A549 (cell line): Measurements from ENCODE around the gene ERMAP. TPM values are rescaled to one million over a fixed set of nuclear protein-coding genes. Genes with fewer than 3 reads are reported as not detected.

Experiments used
- ATAC-seq, 2 experiments: fragments of 200-7000 bp in 1 of 2; fragments of >200 bp in 1 of 2; cut with Nextera tagmentation in 1 of 2; cut with Tn5 transposase in 1 of 2; 3 replicates each; pipeline versions ENCODE4 v1.8.0 to v1.9.1; 2018 to 2020; ENCODE audit warnings: mild to moderate bottlenecking in 1 of 2, moderate library complexity in 1 of 2
- CTCF ChIA-PET: fragments of 300-600 bp; sonication (Branson Sonifier 250); formaldehyde crosslinking; extraction: SDS; loops from one replicate; lab custom pipeline; 2021; ENCODE audit warnings: antibody characterized with exemption, inconsistent platforms; lab: Yijun Ruan, JAX
- POLR2A ChIA-PET: fragments of 350-600 bp; formaldehyde crosslinking; extraction: SDS; loops from one replicate; lab custom pipeline; 2021; ENCODE audit warnings: antibody characterized with exemption, inconsistent platforms; lab: Yijun Ruan, JAX
- DNase-seq, 2 experiments: peaks; one replicate each; pipeline versions ENCODE4 v3.0.0 to v3.0.0-alpha.2; 2011 to 2016; ENCODE audit warnings: low read depth in 1 of 2, low spot score in 1 of 2
- FAIRE-seq: peaks from 2 replicates; lab custom pipeline; 2011; peaks lifted over from hg19 to GRCh38; lab: Jason Lieb, UNC
- H3K27ac ChIP-seq, 2 experiments: fragments of >200 bp; sonication (Bioruptor Twin); formaldehyde crosslinking; 3 replicates each; pipeline ENCODE4 v1.5.1; 2016 to 2017
- H3K4me1 ChIP-seq: fragments of >200 bp; sonication (Bioruptor Twin); formaldehyde crosslinking; 3 replicates; pipeline ENCODE4 v1.6.1; 2016
- H3K4me2 ChIP-seq: fragments of >200 bp; sonication (Bioruptor Twin); formaldehyde crosslinking; 3 replicates; pipeline ENCODE4 v1.6.1; 2016
- H3K4me3 ChIP-seq: fragments of >200 bp; sonication (Bioruptor Twin); formaldehyde crosslinking; 3 replicates; pipeline ENCODE4 v1.5.1; 2016
- H3K9me3 ChIP-seq: fragments of >200 bp; sonication (Bioruptor Twin); formaldehyde crosslinking; 3 replicates; pipeline ENCODE4 v1.6.1; 2016
- BHLHE40 ChIP-seq: IDR thresholded peaks from 2 replicates; pipeline ENCODE4 v1.6.1; 2012; ENCODE audit warnings: low read depth, low read length, inconsistent platforms
- CBX2 ChIP-seq: fragments of 200-600 bp; sonication (generic); IDR thresholded peaks from 2 replicates; pipeline ENCODE4 v1.6.1; 2016; ENCODE audit warnings: low read depth, mild to moderate bottlenecking, borderline replicate concordance
- CEBPB ChIP-seq, 2 experiments: fragments of >200 bp in 1 of 2; sonication (Bioruptor Twin) in 1 of 2; formaldehyde crosslinking in 1 of 2; IDR thresholded peaks; 2 replicates each; pipeline ENCODE4 v1.6.1; 2012 to 2016
- CHD2 ChIP-seq: fragments of 150-350 bp; IDR thresholded peaks from 2 replicates; pipeline ENCODE4 v1.6.1; 2014; ENCODE audit warnings: low read length; ENCODE audit not compliant: partially characterized antibody
- CHD4 ChIP-seq: fragments of 200-600 bp; sonication (generic); IDR thresholded peaks from 2 replicates; pipeline ENCODE4 v1.6.1; 2016; ENCODE audit warnings: antibody characterized with exemption, mild to moderate bottlenecking, borderline replicate concordance
- EP300 ChIP-seq, 2 experiments: fragments of >200 bp; sonication (Bioruptor Twin); formaldehyde crosslinking; IDR thresholded peaks; 2 replicates in 1 of 2; 3 replicates in 1 of 2; pipeline ENCODE4 v1.6.1; 2016 to 2017
- ESRRA ChIP-seq: fragments of 150-350 bp; IDR thresholded peaks from 2 replicates; pipeline ENCODE4 v1.6.1; 2014; ENCODE audit warnings: mild to moderate bottlenecking, low read length, borderline replicate concordance
- FOSB ChIP-seq: fragments of 250-450 bp; sonication (Bioruptor Pico); IDR thresholded peaks from 2 replicates; pipeline ENCODE4 v1.5.0; 2020; ENCODE audit warnings: mild to moderate bottlenecking, moderate library complexity
- FOSL2 ChIP-seq, 2 experiments: fragments of 450-650 bp in 1 of 2; fragments of >200 bp in 1 of 2; sonication (Bioruptor Twin) in 1 of 2; formaldehyde crosslinking; IDR thresholded peaks; 2 replicates each; pipeline versions ENCODE4 v1.5.0 to v1.6.1; 2016 to 2020; ENCODE audit warnings: mild to moderate bottlenecking in 1 of 2, moderate library complexity in 1 of 2
- GATA3 ChIP-seq: IDR thresholded peaks from 2 replicates; pipeline ENCODE4 v1.6.1; 2012; ENCODE audit warnings: borderline replicate concordance
- HEYL ChIP-seq: fragments of 250-450 bp; sonication (Bioruptor Pico); IDR thresholded peaks from 2 replicates; pipeline ENCODE4 v1.8.0; 2021; ENCODE audit warnings: mild to moderate bottlenecking, moderate library complexity
- HOXA7 ChIP-seq: fragments of 250-450 bp; sonication (Bioruptor Pico); IDR thresholded peaks from 2 replicates; pipeline ENCODE4 v1.5.0; 2020; ENCODE audit warnings: mild to moderate bottlenecking, moderate library complexity
- HOXB5 ChIP-seq: fragments of 250-450 bp; sonication (Bioruptor Pico); IDR thresholded peaks from 2 replicates; pipeline ENCODE4 v1.5.0; 2020; ENCODE audit warnings: mild to moderate bottlenecking, moderate library complexity
- KDM1A ChIP-seq: fragments of 200-600 bp; sonication (generic); IDR thresholded peaks from 2 replicates; pipeline ENCODE4 v1.6.1; 2016; ENCODE audit warnings: low read depth, mild to moderate bottlenecking
- KDM5A ChIP-seq: fragments of 200-600 bp; sonication (generic); IDR thresholded peaks from 2 replicates; pipeline ENCODE4 v1.6.1; 2016; ENCODE audit warnings: antibody characterized with exemption, mild to moderate bottlenecking
- MAFK ChIP-seq: fragments of 450-650 bp; IDR thresholded peaks from 2 replicates; pipeline ENCODE4 v1.6.1; 2014; ENCODE audit not compliant: partially characterized antibody
- MYC ChIP-seq: IDR thresholded peaks from 2 replicates; pipeline ENCODE4 v1.6.1; 2012; ENCODE audit warnings: mild to moderate bottlenecking, inconsistent platforms, low read length, improper control_type of control experiment, borderline replicate concordance
- NFE2L2 ChIP-seq: fragments of 150-350 bp; conservative IDR thresholded peaks from 2 replicates; pipeline ENCODE4 v1.6.1; 2014; ENCODE audit warnings: low read length
- NPAS2 ChIP-seq: fragments of 250-450 bp; sonication (Bioruptor Pico); IDR thresholded peaks from 2 replicates; pipeline ENCODE4 v1.8.0; 2022; ENCODE audit warnings: mild to moderate bottlenecking, moderate library complexity, borderline replicate concordance
- NR3C1 ChIP-seq: fragments of >200 bp; sonication (Bioruptor Twin); formaldehyde crosslinking; IDR thresholded peaks from 3 replicates; pipeline ENCODE4 v1.6.1; 2017
- PHF8 ChIP-seq: fragments of 200-600 bp; sonication (generic); IDR thresholded peaks from 2 replicates; pipeline ENCODE4 v1.6.1; 2016; ENCODE audit warnings: low read depth, mild to moderate bottlenecking, antibody characterized with exemption, moderate library complexity, borderline replicate concordance
- POLR2A ChIP-seq: IDR thresholded peaks from 2 replicates; pipeline ENCODE4 v1.6.1; 2012; ENCODE audit warnings: mild to moderate bottlenecking, low read length
- RCOR1 ChIP-seq: fragments of 150-350 bp; IDR thresholded peaks from 2 replicates; pipeline ENCODE4 v1.6.1; 2014; ENCODE audit warnings: antibody characterized with exemption, low read length, low read depth
- RFX5 ChIP-seq: fragments of 450-650 bp; IDR thresholded peaks from 2 replicates; pipeline ENCODE4 v1.7.1; 2014; ENCODE audit warnings: antibody characterized with exemption, mild to moderate bottlenecking, moderate library complexity
- SREBF2 ChIP-seq: fragments of 450-650 bp; IDR thresholded peaks from 2 replicates; pipeline ENCODE4 v1.6.1; 2014; ENCODE audit warnings: mild to moderate bottlenecking, moderate library complexity
- TFCP2L1 ChIP-seq: fragments of 250-450 bp; sonication (Bioruptor Pico); IDR thresholded peaks from 2 replicates; pipeline ENCODE4 v1.5.0; 2021; ENCODE audit warnings: mild to moderate bottlenecking
- TP53 ChIP-seq: fragments of 250-450 bp; sonication (Bioruptor Pico); IDR thresholded peaks from 2 replicates; pipeline ENCODE4 v1.5.0; 2021; ENCODE audit warnings: mild to moderate bottlenecking, moderate library complexity
- ZNF302 ChIP-seq: fragments of 250-450 bp; sonication (Bioruptor Pico); IDR thresholded peaks from 2 replicates; pipeline ENCODE4 v1.9.0; 2021; ENCODE audit warnings: inconsistent platforms, mild to moderate bottlenecking, moderate library complexity
- WGBS: methylation state at CpG from one replicate; pipeline ENCODE4 v1.1.6; 2017; ENCODE audit errors: missing lambda C conversion rate; 5-methylcytosine and 5-hydroxymethylcytosine counted together
- polyA plus RNA-seq, 4 experiments: library from polyadenylated mRNA; depleted of rRNA in 3 of 4; stranded (reverse); fragments of >200 nt; fragmentation: RNase III in 1 of 4; extraction: RNeasy Plus Mini Kit Qiagen cat#74134 plus additional on column Dnase treatment in 1 of 4; gene quantifications; 2 replicates in 3 of 4; 3 replicates in 1 of 4; pipeline ENCODE4 v1.2.3, GENCODE V29; 2011 to 2017
- TF ChIP-seq, protein P1 (sequence below): fragments of 250-450 bp; sonication (Bioruptor Pico); IDR thresholded peaks from 2 replicates; pipeline ENCODE4 v1.5.0; 2020; ENCODE audit warnings: low read depth, mild to moderate bottlenecking, moderate library complexity
- TF ChIP-seq, protein P2 (sequence below): fragments of 250-450 bp; sonication (Bioruptor Pico); IDR thresholded peaks from 2 replicates; pipeline ENCODE4 v1.5.0; 2021; ENCODE audit warnings: mild to moderate bottlenecking, moderate library complexity, borderline replicate concordance
- TF ChIP-seq, protein P3 (sequence below): fragments of 150-350 bp; IDR thresholded peaks from 2 replicates; pipeline ENCODE4 v1.6.1; 2014; ENCODE audit warnings: low read depth, mild to moderate bottlenecking, low read length

The ERMAP gene
- polyA plus RNA-seq, 2 of the 4 experiments (the other 2 are of a cell fraction), result 5.4 to 10.7 TPM

DNA sequence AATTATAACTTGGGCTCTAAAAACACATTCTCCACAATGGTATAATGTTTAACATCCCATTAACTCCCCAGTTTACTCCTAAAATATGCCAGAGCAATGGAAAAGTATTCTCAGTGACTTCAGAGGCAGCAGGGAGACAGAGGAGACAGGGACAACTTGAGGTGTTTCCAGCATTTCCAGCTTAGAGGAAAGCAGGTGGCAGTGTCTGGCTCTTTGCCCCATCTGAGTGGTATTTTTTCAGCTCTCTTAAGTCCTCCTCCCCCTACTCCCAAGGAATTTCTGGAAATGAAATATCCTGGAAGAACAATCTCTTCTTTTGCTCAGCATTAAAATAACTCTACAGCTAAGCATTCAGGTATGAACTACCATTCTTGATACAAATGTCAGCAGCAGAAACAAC is 10.8 kb upstream of the ERMAP start:
- ChIA-PET POLR2A (interaction anchor here (1.2 kb wide), 1 partner anchor 10 kb away, joined by 4 read pairs; no protein-coding TSS in a partner anchor), CTCF (interaction anchor here (1.1 kb wide), 1 partner anchor 268 kb away, joined by 3 read pairs; no protein-coding TSS in a partner anchor)
- H3K4me2 ChIP-seq, result no peak overlapping the region
- H3K4me3 ChIP-seq, result no peak overlapping the region
- no peaks in the 10 kb centered on the region for H3K9me3 ChIP-seq
- no peak overlapping the region for H3K27ac ChIP-seq
- H3K4me1 ChIP-seq, result no peaks in the 10 kb centered on the region
- no peak for TF ChIP-seq NR3C1
- no peak for TF ChIP-seq HOXA7 (CRISPR knock-in tag)
- TF ChIP-seq POLR2A, result no peak
- no peak for TF ChIP-seq HOXB5
- TF ChIP-seq KDM1A, result no peak
- TF ChIP-seq, protein P1, sequence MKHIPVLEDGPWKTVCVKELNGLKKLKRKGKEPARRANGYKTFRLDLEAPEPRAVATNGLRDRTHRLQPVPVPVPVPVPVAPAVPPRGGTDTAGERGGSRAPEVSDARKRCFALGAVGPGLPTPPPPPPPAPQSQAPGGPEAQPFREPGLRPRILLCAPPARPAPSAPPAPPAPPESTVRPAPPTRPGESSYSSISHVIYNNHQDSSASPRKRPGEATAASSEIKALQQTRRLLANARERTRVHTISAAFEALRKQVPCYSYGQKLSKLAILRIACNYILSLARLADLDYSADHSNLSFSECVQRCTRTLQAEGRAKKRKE (CRISPR knock-in tag), result no peak
- no peak for TF ChIP-seq PHF8
- no peak for TF ChIP-seq HEYL (CRISPR knock-in tag)
- TF ChIP-seq BHLHE40, result no peak
- TF ChIP-seq RFX5, result no peak
- TF ChIP-seq SREBF2, result no peak
- TF ChIP-seq, protein P2, sequence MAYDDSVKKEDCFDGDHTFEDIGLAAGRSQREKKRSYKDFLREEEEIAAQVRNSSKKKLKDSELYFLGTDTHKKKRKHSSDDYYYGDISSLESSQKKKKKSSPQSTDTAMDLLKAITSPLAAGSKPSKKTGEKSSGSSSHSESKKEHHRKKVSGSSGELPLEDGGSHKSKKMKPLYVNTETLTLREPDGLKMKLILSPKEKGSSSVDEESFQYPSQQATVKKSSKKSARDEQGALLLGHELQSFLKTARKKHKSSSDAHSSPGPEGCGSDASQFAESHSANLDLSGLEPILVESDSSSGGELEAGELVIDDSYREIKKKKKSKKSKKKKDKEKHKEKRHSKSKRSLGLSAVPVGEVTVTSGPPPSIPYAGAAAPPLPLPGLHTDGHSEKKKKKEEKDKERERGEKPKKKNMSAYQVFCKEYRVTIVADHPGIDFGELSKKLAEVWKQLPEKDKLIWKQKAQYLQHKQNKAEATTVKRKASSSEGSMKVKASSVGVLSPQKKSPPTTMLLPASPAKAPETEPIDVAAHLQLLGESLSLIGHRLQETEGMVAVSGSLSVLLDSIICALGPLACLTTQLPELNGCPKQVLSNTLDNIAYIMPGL (CRISPR knock-in tag), result no peak
- TF ChIP-seq RCOR1, result no peak
- TF ChIP-seq CHD2, result no peak
- TF ChIP-seq NFE2L2, result no peak
- TF ChIP-seq FOSL2 (IDR thresholded peaks at IDR 0.05), result no peak
- TF ChIP-seq FOSL2 (CRISPR knock-in tag; IDR thresholded peaks at IDR 0.05), result no peak
- no peak for TF ChIP-seq TP53 (CRISPR knock-in tag)
- TF ChIP-seq ZNF302 (CRISPR knock-in tag), result no peak
- no peak for TF ChIP-seq EP300 (IDR thresholded peaks at IDR 0.05)
- TF ChIP-seq NPAS2 (CRISPR knock-in tag), result no peak
- FAIRE-seq (no peak), DNase-seq (no peak), ATAC-seq (no peak)

DNA sequence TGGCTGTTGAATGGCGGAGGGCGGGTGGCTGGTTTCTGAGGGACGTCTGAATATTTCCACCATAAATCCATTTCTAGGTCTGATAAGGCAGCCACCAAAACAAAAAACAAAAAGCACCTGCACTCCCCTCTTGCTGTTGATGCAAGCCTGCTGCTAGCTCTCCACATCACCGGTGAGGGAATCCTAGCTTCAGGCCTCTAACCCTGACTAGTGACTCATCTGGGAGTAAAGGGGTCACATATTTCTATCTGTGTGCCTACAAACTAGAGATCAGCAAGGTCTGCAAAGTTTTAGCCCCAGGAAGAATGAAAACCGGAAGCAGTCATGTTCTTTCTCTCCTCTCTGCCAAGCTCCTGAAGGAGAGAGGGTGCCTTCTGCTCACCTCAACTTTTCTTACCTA is 10.3 kb upstream of the ERMAP start:
- WGBS, result 87% methylated on average over 5 of the region's 5 CpGs
- H3K27ac ChIP-seq, result no peak overlapping the region
- no peak for TF ChIP-seq ESRRA
- TF ChIP-seq MAFK, result no peak
- TF ChIP-seq HOXB5, result no peak
- no peak for TF ChIP-seq CBX2
- TF ChIP-seq MYC, result no peak
- no peak for TF ChIP-seq CHD4
- TF ChIP-seq TFCP2L1, result no peak
- TF ChIP-seq CEBPB (IDR thresholded peaks at IDR 0.05), result no peak
- no peak for TF ChIP-seq PHF8
- TF ChIP-seq ZNF302 (CRISPR knock-in tag), result no peak
- TF ChIP-seq GATA3, result no peak
- TF ChIP-seq FOSB (CRISPR knock-in tag), result no peak
- TF ChIP-seq KDM5A, result no peak
- no peak for TF ChIP-seq POLR2A
- TF ChIP-seq, protein P3, sequence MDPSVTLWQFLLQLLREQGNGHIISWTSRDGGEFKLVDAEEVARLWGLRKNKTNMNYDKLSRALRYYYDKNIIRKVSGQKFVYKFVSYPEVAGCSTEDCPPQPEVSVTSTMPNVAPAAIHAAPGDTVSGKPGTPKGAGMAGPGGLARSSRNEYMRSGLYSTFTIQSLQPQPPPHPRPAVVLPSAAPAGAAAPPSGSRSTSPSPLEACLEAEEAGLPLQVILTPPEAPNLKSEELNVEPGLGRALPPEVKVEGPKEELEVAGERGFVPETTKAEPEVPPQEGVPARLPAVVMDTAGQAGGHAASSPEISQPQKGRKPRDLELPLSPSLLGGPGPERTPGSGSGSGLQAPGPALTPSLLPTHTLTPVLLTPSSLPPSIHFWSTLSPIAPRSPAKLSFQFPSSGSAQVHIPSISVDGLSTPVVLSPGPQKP, result no peak
- no peak for TF ChIP-seq TP53 (CRISPR knock-in tag)
- H3K4me1 ChIP-seq, result no peaks in the 10 kb centered on the region
- ATAC-seq, result no peak
- no peak overlapping the region for H3K4me2 ChIP-seq
- DNase-seq, result no peak
- FAIRE-seq, result no peak
- no peak overlapping the region for H3K4me3 ChIP-seq
- ChIA-PET POLR2A (interaction anchor here (1.2 kb wide), 1 partner anchor 10 kb away, joined by 4 read pairs; no protein-coding TSS in a partner anchor), CTCF (no interaction called here)
- H3K9me3 ChIP-seq, result no peaks in the 10 kb centered on the region
